Measurements from ENCODE around the gene PFN2.

The PFN2 gene

DNA sequence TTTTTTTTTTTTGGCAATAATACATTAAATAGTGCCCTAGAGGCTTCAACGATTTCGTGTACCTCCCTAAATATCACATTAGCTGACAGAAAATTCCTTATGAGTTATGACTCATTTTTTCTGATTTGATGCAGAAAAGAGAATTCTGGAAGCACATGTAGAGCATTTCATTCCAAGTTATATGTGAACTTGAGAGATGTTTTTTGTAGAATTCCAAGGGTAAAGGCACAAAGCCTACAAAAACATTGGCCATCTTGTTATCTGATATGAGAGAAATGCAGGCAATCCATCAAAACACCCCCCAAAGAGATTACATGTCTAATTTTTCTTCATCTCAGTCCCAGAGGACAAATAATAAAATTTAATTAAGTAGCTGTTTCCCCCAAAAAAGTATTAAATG lies 6.7 kb upstream of the PFN2 start:
- TF ChIP-seq, protein P1, sequence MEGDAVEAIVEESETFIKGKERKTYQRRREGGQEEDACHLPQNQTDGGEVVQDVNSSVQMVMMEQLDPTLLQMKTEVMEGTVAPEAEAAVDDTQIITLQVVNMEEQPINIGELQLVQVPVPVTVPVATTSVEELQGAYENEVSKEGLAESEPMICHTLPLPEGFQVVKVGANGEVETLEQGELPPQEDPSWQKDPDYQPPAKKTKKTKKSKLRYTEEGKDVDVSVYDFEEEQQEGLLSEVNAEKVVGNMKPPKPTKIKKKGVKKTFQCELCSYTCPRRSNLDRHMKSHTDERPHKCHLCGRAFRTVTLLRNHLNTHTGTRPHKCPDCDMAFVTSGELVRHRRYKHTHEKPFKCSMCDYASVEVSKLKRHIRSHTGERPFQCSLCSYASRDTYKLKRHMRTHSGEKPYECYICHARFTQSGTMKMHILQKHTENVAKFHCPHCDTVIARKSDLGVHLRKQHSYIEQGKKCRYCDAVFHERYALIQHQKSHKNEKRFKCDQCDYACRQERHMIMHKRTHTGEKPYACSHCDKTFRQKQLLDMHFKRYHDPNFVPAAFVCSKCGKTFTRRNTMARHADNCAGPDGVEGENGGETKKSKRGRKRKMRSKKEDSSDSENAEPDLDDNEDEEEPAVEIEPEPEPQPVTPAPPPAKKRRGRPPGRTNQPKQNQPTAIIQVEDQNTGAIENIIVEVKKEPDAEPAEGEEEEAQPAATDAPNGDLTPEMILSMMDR (conservative IDR thresholded peaks at IDR 0.05), result no peak
- TF ChIP-seq ZFX (IDR thresholded peaks at IDR 0.05), result no peak
- H3K27ac ChIP-seq, result no peak overlapping the region

DNA sequence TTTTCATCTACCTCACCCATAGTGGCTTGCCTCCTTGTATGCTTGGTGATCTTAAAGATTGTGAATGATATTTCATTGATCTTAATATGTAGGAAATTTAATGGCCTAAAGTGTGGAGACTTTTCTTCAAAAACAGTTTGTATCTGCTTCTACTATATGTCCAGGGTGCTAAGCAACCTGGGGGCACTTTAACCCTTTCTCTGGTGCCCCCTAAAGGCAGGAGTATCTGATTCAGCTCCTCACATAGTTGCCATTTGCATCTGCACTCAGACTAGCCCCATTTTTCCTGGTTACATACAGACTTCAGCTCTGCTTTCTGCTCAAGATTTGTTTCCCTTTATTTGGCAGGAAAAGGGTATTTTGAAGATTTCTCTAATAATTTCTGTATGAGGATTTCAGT lies 5.2 kb upstream of the PFN2 start:
- no peak overlapping the region for H3K27ac ChIP-seq
- TF ChIP-seq ZFX (IDR thresholded peaks at IDR 0.05), result no peak
- TF ChIP-seq, protein P1 (conservative IDR thresholded peaks at IDR 0.05), result peak; percentile 17; the same call in 1 of the 2 replicates

DNA sequence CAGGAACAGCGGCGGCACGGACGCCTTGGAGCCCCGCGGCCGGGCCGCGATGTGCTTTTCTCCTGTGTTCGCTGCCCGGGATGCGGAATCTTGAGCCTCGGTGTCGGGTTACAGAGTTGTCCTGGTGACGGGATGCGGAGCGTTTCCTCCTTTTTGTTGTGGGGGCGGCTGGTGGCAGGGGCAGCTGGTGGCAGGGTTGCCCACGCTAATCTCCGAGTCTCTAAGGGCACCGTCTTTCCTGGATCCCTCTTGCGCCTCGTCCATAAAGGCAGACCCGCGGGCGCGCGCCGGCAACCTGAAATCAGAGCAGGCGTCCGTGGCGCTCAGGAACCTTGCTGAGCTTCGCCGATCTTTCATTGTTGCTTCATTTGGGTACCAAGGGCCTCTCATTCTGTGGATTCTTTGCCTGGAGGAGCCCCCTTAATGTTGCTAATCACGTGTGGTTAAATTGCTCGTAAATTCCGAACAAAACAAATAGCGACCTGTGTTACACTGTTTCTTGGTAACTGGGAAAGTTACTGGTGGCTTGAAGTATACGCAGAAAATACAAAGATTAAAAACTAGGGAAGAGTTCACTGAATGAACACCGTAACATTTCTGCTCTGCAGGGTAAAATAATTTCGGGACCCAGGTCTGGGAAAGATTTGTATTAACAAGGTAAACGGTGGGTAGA lies 844 bp upstream of the PFN2 start:
- H3K27ac ChIP-seq, result peak overlapping the region; percentile 81
- no peak for TF ChIP-seq ZFX (IDR thresholded peaks at IDR 0.05)
- TF ChIP-seq, protein P1 (conservative IDR thresholded peaks at IDR 0.05), result no peak

DNA sequence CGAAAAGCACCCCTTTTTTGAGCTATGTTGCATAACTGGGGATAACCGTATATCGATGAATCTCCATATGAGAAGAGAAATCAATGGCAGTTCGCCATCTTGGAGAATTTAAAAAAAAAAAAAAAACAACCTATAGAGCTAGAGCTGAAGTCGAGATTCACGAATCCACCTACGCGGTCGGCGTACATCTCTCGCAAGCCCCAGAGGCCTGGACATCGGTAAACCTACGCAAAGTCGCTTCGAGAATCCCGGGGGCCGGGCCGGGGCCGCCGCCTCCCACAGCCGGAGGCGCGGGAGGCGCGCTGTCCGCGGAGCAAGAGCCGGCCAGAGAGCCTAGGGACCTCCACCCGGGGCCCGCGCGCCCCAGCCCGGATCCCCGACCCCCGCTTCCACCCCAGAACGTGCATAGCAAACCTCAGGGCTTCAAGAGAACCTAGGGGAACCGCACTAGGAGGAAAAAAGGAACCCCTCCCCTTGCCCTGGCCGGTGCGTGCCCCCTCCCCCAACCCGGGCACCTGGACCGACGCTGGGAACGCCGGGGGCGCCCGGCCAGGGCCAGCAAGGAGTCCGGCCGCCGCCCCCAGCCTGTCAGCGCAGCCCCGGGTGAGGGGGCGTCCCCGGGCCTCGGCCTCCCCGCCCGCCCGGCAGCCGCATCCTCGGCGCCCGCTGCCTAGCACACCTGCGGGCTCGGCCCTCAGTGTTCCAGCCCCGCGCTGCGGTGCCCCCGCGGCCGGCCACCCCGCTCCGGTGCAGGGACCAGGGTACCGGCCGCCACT lies 567 bp downstream of the PFN2 start:
- peak; percentile 51 for TF ChIP-seq ZFX (IDR thresholded peaks at IDR 0.05)
- TF ChIP-seq, protein P1 (conservative IDR thresholded peaks at IDR 0.05), result no peak
- peak overlapping the region; percentile 81 for H3K27ac ChIP-seq

- H3K27ac ChIP-seq, result peak overlapping the region; percentile 81
- TF ChIP-seq, protein P1 (conservative IDR thresholded peaks at IDR 0.05), result peak; percentile 44
- no peak for TF ChIP-seq ZFX (IDR thresholded peaks at IDR 0.05)
Measured at GRCh38 chr3:149969110-149969939, 1.4 kb downstream of the PFN2 start.

DNA sequence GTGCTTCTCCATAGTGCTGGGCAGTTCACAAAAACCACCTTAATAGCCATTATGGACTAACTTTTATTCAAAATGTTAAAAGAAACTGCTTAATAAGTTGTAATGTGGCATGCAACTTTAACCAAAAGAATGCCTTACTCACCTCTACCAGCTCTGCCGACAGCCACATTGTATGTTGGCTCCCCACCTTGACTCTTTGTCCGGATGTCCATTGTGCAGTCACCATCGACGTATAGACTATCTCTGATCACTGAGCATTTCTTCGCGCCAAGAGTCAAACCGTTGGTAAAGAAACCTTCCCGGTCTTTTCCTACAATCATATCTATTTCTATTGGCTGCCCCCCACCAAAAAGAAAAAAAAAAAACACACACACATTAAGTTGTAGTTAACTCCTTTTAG lies 2.5 kb downstream of the PFN2 start:
- TF ChIP-seq, protein P1 (conservative IDR thresholded peaks at IDR 0.05), result no peak
- TF ChIP-seq ZFX (IDR thresholded peaks at IDR 0.05), result no peak
- H3K27ac ChIP-seq, result no peak overlapping the region

Measured in C4-2B (cell line).